ENCODE data around the gene CASKIN1.

CASKIN1 gene

GRCh38 chr16:2188395-2188794 is 8.0 kb downstream of the CASKIN1 start:
- H3K4me3 ChIP-seq (ENCODE audit: low read depth in 1 of 2, low read length in 2 of 2), result no peak overlapping the region
- H3K4me1 ChIP-seq (ENCODE audit: insufficient read depth, low read length), result no peaks in the 10 kb centered on the region
- H3K9me3 ChIP-seq (ENCODE audit: insufficient read depth, low read length, severe bottlenecking), result no peaks in the 10 kb centered on the region
- H3K4me2 ChIP-seq (ENCODE audit: insufficient read depth, low read length), result no peak overlapping the region
- H4K20me1 ChIP-seq (ENCODE audit: insufficient read depth, low read length), result peaks cover 2% of the 10 kb centered on the region; the same call in 1 of the 2 replicates
- no peak for ATAC-seq (ENCODE audit: insufficient read depth, low read depth)
- no peak overlapping the region for H3K27ac ChIP-seq (ENCODE audit: low read length)
- H3K79me2 ChIP-seq (ENCODE audit: insufficient read depth, low read length), result no peaks in the 10 kb centered on the region
- H2AFZ ChIP-seq (ENCODE audit: low read depth, low read length), result no peak overlapping the region
- DNase-seq, result no peak
- TF ChIP-seq EZH2 (IDR thresholded peaks at IDR 0.05; ENCODE audit: borderline replicate concordance, low read depth, low read length, severe bottlenecking), result no peak
- no peak for TF ChIP-seq CTCF (IDR thresholded peaks at IDR 0.05; ENCODE audit: borderline replicate concordance, extremely low read depth, low read length, poor library complexity, severe bottlenecking)
- no peaks in the 10 kb centered on the region for H3K36me3 ChIP-seq (ENCODE audit: insufficient read depth, low read length)
- no peaks in the 10 kb centered on the region for H3K27me3 ChIP-seq (ENCODE audit: insufficient read depth, low read length, poor library complexity)
- H3K9ac ChIP-seq (ENCODE audit: low read depth, low read length), result no peak overlapping the region

- H3K27ac ChIP-seq (ENCODE audit: low read length), result no peak overlapping the region
- no peak for DNase-seq
- H4K20me1 ChIP-seq (ENCODE audit: insufficient read depth, low read length), result no peaks in the 10 kb centered on the region; the same call in 1 of the 2 replicates
- H3K4me1 ChIP-seq (ENCODE audit: insufficient read depth, low read length), result no peaks in the 10 kb centered on the region
- no peak overlapping the region for H3K4me3 ChIP-seq (ENCODE audit: low read depth in 1 of 2, low read length in 2 of 2)
- H3K79me2 ChIP-seq (ENCODE audit: insufficient read depth, low read length), result no peaks in the 10 kb centered on the region
- no peak overlapping the region for H3K4me2 ChIP-seq (ENCODE audit: insufficient read depth, low read length)
- TF ChIP-seq CTCF (IDR thresholded peaks at IDR 0.05; ENCODE audit: borderline replicate concordance, extremely low read depth, low read length, poor library complexity, severe bottlenecking), result no peak
- TF ChIP-seq EZH2 (IDR thresholded peaks at IDR 0.05; ENCODE audit: borderline replicate concordance, low read depth, low read length, severe bottlenecking), result no peak
- no peak for ATAC-seq (ENCODE audit: insufficient read depth, low read depth)
- no peak overlapping the region for H2AFZ ChIP-seq (ENCODE audit: low read depth, low read length)
- H3K9me3 ChIP-seq (ENCODE audit: insufficient read depth, low read length, severe bottlenecking), result no peaks in the 10 kb centered on the region
- H3K27me3 ChIP-seq (ENCODE audit: insufficient read depth, low read length, poor library complexity), result no peaks in the 10 kb centered on the region
- no peak overlapping the region for H3K9ac ChIP-seq (ENCODE audit: low read depth, low read length)
- no peaks in the 10 kb centered on the region for H3K36me3 ChIP-seq (ENCODE audit: insufficient read depth, low read length)
Observed at GRCh38 chr16:2187212-2187611, 9.2 kb downstream of the CASKIN1 start.

GRCh38 chr16:2186505-2186904 is 9.9 kb downstream of the CASKIN1 start:
- no peak for TF ChIP-seq CTCF (IDR thresholded peaks at IDR 0.05; ENCODE audit: borderline replicate concordance, extremely low read depth, low read length, poor library complexity, severe bottlenecking)
- TF ChIP-seq EZH2 (IDR thresholded peaks at IDR 0.05; ENCODE audit: borderline replicate concordance, low read depth, low read length, severe bottlenecking), result no peak
- no peaks in the 10 kb centered on the region; the same call in 1 of the 2 replicates for H4K20me1 ChIP-seq (ENCODE audit: insufficient read depth, low read length)
- H3K79me2 ChIP-seq (ENCODE audit: insufficient read depth, low read length), result no peaks in the 10 kb centered on the region
- H3K27ac ChIP-seq (ENCODE audit: low read length), result no peak overlapping the region
- no peaks in the 10 kb centered on the region for H3K36me3 ChIP-seq (ENCODE audit: insufficient read depth, low read length)
- H3K4me1 ChIP-seq (ENCODE audit: insufficient read depth, low read length), result no peaks in the 10 kb centered on the region
- no peak overlapping the region for H3K9ac ChIP-seq (ENCODE audit: low read depth, low read length)
- ATAC-seq (ENCODE audit: insufficient read depth, low read depth) (no peak), DNase-seq (no peak)
- no peaks in the 10 kb centered on the region for H3K27me3 ChIP-seq (ENCODE audit: insufficient read depth, low read length, poor library complexity)
- no peak overlapping the region for H3K4me3 ChIP-seq (ENCODE audit: low read depth in 1 of 2, low read length in 2 of 2)
- no peak overlapping the region for H3K4me2 ChIP-seq (ENCODE audit: insufficient read depth, low read length)
- H2AFZ ChIP-seq (ENCODE audit: low read depth, low read length), result no peak overlapping the region
- no peaks in the 10 kb centered on the region for H3K9me3 ChIP-seq (ENCODE audit: insufficient read depth, low read length, severe bottlenecking)

GRCh38 chr16:2186064-2186463 is 10.3 kb downstream of the CASKIN1 start:
- H3K9ac ChIP-seq (ENCODE audit: low read depth, low read length), result no peak overlapping the region
- no peak overlapping the region for H3K4me3 ChIP-seq (ENCODE audit: low read depth in 1 of 2, low read length in 2 of 2)
- no peaks in the 10 kb centered on the region for H3K27me3 ChIP-seq (ENCODE audit: insufficient read depth, low read length, poor library complexity)
- no peaks in the 10 kb centered on the region for H3K4me1 ChIP-seq (ENCODE audit: insufficient read depth, low read length)
- no peaks in the 10 kb centered on the region for H3K9me3 ChIP-seq (ENCODE audit: insufficient read depth, low read length, severe bottlenecking)
- TF ChIP-seq CTCF (IDR thresholded peaks at IDR 0.05; ENCODE audit: borderline replicate concordance, extremely low read depth, low read length, poor library complexity, severe bottlenecking) (no peak), EZH2 (IDR thresholded peaks at IDR 0.05; ENCODE audit: borderline replicate concordance, low read depth, low read length, severe bottlenecking) (no peak)
- H3K79me2 ChIP-seq (ENCODE audit: insufficient read depth, low read length), result no peaks in the 10 kb centered on the region
- no peak overlapping the region for H3K27ac ChIP-seq (ENCODE audit: low read length)
- DNase-seq (no peak), ATAC-seq (ENCODE audit: insufficient read depth, low read depth) (no peak)
- H3K4me2 ChIP-seq (ENCODE audit: insufficient read depth, low read length), result no peak overlapping the region
- no peak overlapping the region for H2AFZ ChIP-seq (ENCODE audit: low read depth, low read length)
- no peaks in the 10 kb centered on the region for H3K36me3 ChIP-seq (ENCODE audit: insufficient read depth, low read length)
- no peaks in the 10 kb centered on the region; the same call in 1 of the 2 replicates for H4K20me1 ChIP-seq (ENCODE audit: insufficient read depth, low read length)

Measured in DND-41 (cell line).